Colonic mucosa (tissue), 4 donors: ENCODE data around the gene PLOD1. TPM values are rescaled to one million over a fixed set of nuclear protein-coding genes. Genes with fewer than 3 reads are reported as not detected.

ENCODE experiments used
- DNase-seq: peaks from one replicate; pipeline ENCODE4 v3.0.0-alpha.2; 2020
- H3K27ac ChIP-seq: fragments of 200-600 bp; one replicate; pipeline ENCODE4 v1.8.0; 2021
- H3K27me3 ChIP-seq: fragments of 200-600 bp; one replicate; pipeline ENCODE4 v1.8.0; 2021
- H3K36me3 ChIP-seq: fragments of 200-600 bp; one replicate; pipeline ENCODE4 v1.8.0; 2021
- H3K4me1 ChIP-seq: fragments of 200-600 bp; one replicate; pipeline ENCODE4 v1.8.0; 2021; ENCODE audit warnings: mild to moderate bottlenecking
- H3K4me3 ChIP-seq: fragments of 200-600 bp; one replicate; pipeline ENCODE4 v1.8.0; 2021
- H3K9ac ChIP-seq, 2 donors: one replicate each; pipeline ENCODE4 v1.7.0; 2013; ENCODE audit warnings: control low read depth in 2 of 2, low read depth in 2 of 2, low read length in 2 of 2
- H3K9me3 ChIP-seq: fragments of 200-600 bp; one replicate; pipeline ENCODE4 v1.8.0; 2021
- intact Hi-C: fragments of 100-400 bp; cut with DNase I; formaldehyde crosslinking; loops from one replicate; pipeline ENCODE4 v1.14.1; 2022
- total RNA-seq, 2 donors: library from RNA; stranded (reverse); fragmentation: NEBNext Ultra II Directional in 1 of 2; extraction: Animal tissue kit (Norgen Biotek cat#: 25700) in 1 of 2; gene quantifications; one replicate each; pipeline ENCODE4 v1.2.1, GENCODE V29; 2021
- TF ChIP-seq, protein P1 (sequence below): fragments of 200-600 bp; IDR thresholded peaks from one replicate; pipeline ENCODE4 v1.8.0; 2022; ENCODE audit warnings: antibody characterized with exemption, mild to moderate bottlenecking
- donor health status: healthy.
- donor health status: DM: no; HTN: no; CAD: no.
- donor health status: DM: no; HTN: no; CAD: no.

The PLOD1 gene
- total RNA-seq, 2 donors from 2014 or later: 72.5 to 83.9 TPM

DNA sequence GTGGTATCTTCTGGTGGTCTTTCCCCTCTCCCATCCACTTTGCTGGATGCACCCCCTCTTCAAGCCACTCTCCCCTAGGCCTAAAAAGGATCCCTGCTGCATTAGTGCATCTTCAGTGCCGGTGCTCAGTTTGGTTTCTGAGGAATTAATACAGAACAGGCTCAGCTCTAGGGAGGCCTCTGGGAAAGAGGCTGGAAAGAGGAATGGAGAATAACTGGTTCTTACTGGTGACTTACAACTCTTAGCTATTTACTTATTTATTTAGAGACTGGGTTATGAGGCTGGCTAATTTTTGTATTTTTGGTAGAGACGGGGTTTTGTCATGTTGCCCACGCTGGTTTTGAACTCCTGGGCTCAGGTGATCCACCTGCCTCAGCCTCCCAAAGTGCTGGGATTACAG, 64.7 kb downstream of the PLOD1 start:
- H3K9me3 ChIP-seq: no peaks in the 10 kb centered on the region
- no peaks in the 10 kb centered on the region for H3K27me3 ChIP-seq
- TF ChIP-seq, protein P1, sequence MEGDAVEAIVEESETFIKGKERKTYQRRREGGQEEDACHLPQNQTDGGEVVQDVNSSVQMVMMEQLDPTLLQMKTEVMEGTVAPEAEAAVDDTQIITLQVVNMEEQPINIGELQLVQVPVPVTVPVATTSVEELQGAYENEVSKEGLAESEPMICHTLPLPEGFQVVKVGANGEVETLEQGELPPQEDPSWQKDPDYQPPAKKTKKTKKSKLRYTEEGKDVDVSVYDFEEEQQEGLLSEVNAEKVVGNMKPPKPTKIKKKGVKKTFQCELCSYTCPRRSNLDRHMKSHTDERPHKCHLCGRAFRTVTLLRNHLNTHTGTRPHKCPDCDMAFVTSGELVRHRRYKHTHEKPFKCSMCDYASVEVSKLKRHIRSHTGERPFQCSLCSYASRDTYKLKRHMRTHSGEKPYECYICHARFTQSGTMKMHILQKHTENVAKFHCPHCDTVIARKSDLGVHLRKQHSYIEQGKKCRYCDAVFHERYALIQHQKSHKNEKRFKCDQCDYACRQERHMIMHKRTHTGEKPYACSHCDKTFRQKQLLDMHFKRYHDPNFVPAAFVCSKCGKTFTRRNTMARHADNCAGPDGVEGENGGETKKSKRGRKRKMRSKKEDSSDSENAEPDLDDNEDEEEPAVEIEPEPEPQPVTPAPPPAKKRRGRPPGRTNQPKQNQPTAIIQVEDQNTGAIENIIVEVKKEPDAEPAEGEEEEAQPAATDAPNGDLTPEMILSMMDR: no peak
- no peak overlapping the region for H3K9ac ChIP-seq
- no peaks in the 10 kb centered on the region for H3K4me1 ChIP-seq
- intact Hi-C loops: no loop called here
- DNase-seq: no peak
- no peak overlapping the region for H3K4me3 ChIP-seq
- H3K27ac ChIP-seq: no peak overlapping the region
- peaks cover 15% of the 10 kb centered on the region for H3K36me3 ChIP-seq

- Histone ChIP-seq H3K27me3 (no peaks in the 10 kb centered on the region), H3K36me3 (peaks cover 28% of the 10 kb centered on the region), H3K4me3 (no peak overlapping the region), H3K9ac (no peak overlapping the region), H3K4me1 (no peaks in the 10 kb centered on the region), H3K9me3 (no peaks in the 10 kb centered on the region), H3K27ac (no peak overlapping the region)
- TF ChIP-seq, protein P1: peak; percentile 22
- DNase-seq: no peak
- intact Hi-C loops: no loop called here
Observed at GRCh38 chr1:12001249-12001917, 66.9 kb downstream of the PLOD1 start.

DNA sequence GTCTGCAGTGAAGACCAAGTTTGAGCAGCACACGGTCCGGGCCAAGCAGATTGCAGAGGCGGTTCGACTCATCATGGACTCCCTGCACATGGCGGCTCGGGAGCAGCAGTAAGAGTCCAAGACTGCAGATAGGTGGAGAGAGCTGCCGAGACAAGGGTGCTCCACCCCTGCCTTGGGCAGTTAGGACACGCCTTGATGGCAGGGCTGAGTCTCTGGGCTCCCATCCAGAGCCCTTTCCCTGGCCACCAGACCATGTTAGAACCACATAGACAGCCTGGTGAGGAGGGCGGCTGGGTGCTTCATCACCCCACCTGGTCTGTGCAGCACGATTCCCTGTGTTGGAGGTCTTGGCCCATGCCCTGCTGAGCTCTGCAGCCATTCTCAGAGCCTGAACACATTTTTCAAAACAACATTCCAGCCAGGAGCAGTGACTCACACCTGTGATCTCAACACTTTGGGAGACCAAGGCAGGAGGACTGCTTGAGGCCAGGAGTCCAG, 67.5 kb downstream of the PLOD1 start:
- TF ChIP-seq, protein P1: no peak
- no peak overlapping the region for H3K9ac ChIP-seq
- H3K4me1 ChIP-seq: no peaks in the 10 kb centered on the region
- intact Hi-C loops: no loop called here
- no peak for DNase-seq
- peaks cover 32% of the 10 kb centered on the region for H3K36me3 ChIP-seq
- no peak overlapping the region for H3K27ac ChIP-seq
- H3K4me3 ChIP-seq: no peak overlapping the region
- H3K27me3 ChIP-seq: no peaks in the 10 kb centered on the region
- no peaks in the 10 kb centered on the region for H3K9me3 ChIP-seq

- peaks cover 38% of the 10 kb centered on the region for H3K36me3 ChIP-seq
- intact Hi-C loops: no loop called here
- TF ChIP-seq, protein P1: no peak
- no peaks in the 10 kb centered on the region for H3K27me3 ChIP-seq
- no peak for DNase-seq
- no peaks in the 10 kb centered on the region for H3K9me3 ChIP-seq
- no peak overlapping the region for H3K4me3 ChIP-seq
- H3K4me1 ChIP-seq: no peaks in the 10 kb centered on the region
- H3K9ac ChIP-seq: no peak overlapping the region
- H3K27ac ChIP-seq: no peak overlapping the region
Observed at GRCh38 chr1:12003762-12004161, 69.2 kb downstream of the PLOD1 start.

DNA sequence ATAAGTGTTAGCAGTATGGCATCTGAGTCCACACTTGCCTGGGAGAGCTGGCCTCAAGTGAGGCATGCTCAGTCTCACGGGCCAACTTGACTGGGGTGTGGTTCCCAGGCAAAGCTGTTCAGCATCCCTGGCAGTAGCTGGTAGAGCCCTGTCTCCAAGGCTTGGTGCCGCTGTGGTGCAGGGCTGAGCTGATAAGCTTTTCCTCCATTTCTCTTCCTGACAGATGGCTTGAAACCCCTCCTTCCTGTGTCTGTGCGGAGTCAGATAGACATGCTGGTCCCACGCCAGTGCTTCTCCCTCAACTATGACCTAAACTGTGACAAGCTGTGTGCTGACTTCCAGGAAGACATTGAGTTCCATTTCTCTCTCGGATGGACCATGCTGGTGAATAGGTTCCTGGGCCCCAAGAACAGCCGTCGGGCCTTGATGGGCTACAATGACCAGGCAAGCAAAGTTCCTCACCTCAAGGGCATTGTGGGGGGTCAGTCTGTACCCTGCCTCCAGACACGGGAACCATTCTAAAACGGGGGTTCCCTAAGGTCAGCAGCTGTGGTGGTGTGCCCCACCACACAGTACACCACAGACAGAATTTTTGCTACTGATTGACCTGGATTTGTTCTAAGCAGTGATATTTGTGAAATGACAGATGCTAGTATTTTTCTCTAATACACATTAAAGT, 71.1 kb downstream of the PLOD1 start:
- no peaks in the 10 kb centered on the region for H3K9me3 ChIP-seq
- no peak overlapping the region for H3K27ac ChIP-seq

More for the DNA sequence above, 71.1 kb downstream of the PLOD1 start:
- Histone ChIP-seq H3K27me3 (no peaks in the 10 kb centered on the region), H3K4me3 (no peak overlapping the region), H3K9ac (no peak overlapping the region), H3K4me1 (no peaks in the 10 kb centered on the region), H3K36me3 (peaks cover 50% of the 10 kb centered on the region)
- no peak for DNase-seq
- intact Hi-C loops: no loop called here
- TF ChIP-seq, protein P1: no peak
